IPS-15b (cell line): Measurements from ENCODE around the gene CIB4.

Source experiments
- H3K27me3 ChIP-seq: one replicate; pipeline ENCODE4 v1.6.1; 2013; ENCODE audit warnings: low read length; ENCODE audit not compliant: control insufficient read depth, insufficient read depth
- H3K36me3 ChIP-seq: one replicate; pipeline ENCODE4 v1.6.1; 2013; ENCODE audit warnings: low read length; ENCODE audit not compliant: control insufficient read depth, insufficient read depth
- H3K4me1 ChIP-seq: one replicate; pipeline ENCODE4 v1.6.1; 2013; ENCODE audit warnings: mild to moderate bottlenecking, low read length; ENCODE audit not compliant: control insufficient read depth, insufficient read depth
- H3K4me3 ChIP-seq: one replicate; pipeline ENCODE4 v1.5.1; 2013; ENCODE audit warnings: low read depth, low read length
- H3K9ac ChIP-seq: one replicate; pipeline ENCODE4 v1.6.1; 2013; ENCODE audit warnings: low read depth, mild to moderate bottlenecking, low read length
- H3K9me3 ChIP-seq: one replicate; pipeline ENCODE4 v1.6.1; 2013; ENCODE audit warnings: mild to moderate bottlenecking, low read length; ENCODE audit not compliant: control insufficient read depth, insufficient read depth

Gene CIB4

GRCh38 chr2:26616706-26617587 is 24.2 kb downstream of the CIB4 start:
- H3K27me3 ChIP-seq = peaks cover 40% of the 10 kb centered on the region
- no peaks in the 10 kb centered on the region for H3K9me3 ChIP-seq
- no peaks in the 10 kb centered on the region for H3K36me3 ChIP-seq
- no peak overlapping the region for H3K9ac ChIP-seq
- no peak overlapping the region for H3K4me3 ChIP-seq
- peaks cover 10% of the 10 kb centered on the region for H3K4me1 ChIP-seq

GRCh38 chr2:26615860-26616705 is 25.1 kb downstream of the CIB4 start:
- Histone ChIP-seq H3K4me1 (peaks cover 10% of the 10 kb centered on the region), H3K27me3 (peaks cover 34% of the 10 kb centered on the region), H3K36me3 (no peaks in the 10 kb centered on the region), H3K9ac (no peak overlapping the region), H3K9me3 (no peaks in the 10 kb centered on the region), H3K4me3 (no peak overlapping the region)

DNA sequence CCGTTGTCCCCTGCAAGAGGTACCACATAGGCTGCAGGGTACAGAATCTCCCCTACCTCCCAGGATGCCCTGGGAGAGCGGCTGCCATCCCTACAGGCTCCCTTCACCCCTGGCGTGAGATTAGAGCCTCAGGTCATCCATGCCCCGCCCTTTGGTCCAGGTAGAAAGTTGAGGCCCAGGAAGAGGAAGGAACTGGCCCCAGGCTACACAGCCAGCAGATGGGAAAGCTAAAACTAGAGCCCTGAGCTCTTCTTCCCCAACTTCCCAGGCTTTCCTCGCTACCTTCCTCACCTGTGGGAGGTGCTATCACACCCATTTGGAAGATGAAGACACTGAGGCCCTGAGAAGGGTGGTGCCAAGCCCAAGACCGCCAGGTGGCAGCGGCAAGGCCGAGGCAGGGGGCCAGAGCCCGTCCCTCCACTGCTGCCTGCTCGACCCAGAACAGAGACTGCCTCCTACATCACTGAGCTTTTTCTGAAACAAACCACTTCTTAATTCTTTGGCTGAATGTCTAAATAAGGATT is 25.8 kb downstream of the CIB4 start:
- peaks cover 10% of the 10 kb centered on the region for H3K4me1 ChIP-seq
- H3K9me3 ChIP-seq = no peaks in the 10 kb centered on the region

GRCh38 chr2:26614216-26615138 is 26.7 kb downstream of the CIB4 start:
- H3K4me3 ChIP-seq = no peak overlapping the region
- H3K9ac ChIP-seq = no peak overlapping the region
- H3K4me1 ChIP-seq = peaks cover 6% of the 10 kb centered on the region
- no peaks in the 10 kb centered on the region for H3K36me3 ChIP-seq
- H3K9me3 ChIP-seq = no peaks in the 10 kb centered on the region
- H3K27me3 ChIP-seq = peaks cover 18% of the 10 kb centered on the region

More for the DNA sequence above, 25.8 kb downstream of the CIB4 start:
- H3K36me3 ChIP-seq = no peaks in the 10 kb centered on the region
- peaks cover 27% of the 10 kb centered on the region for H3K27me3 ChIP-seq
- H3K9ac ChIP-seq = no peak overlapping the region
- no peak overlapping the region for H3K4me3 ChIP-seq

GRCh38 chr2:26613241-26614215 is 27.6 kb downstream of the CIB4 start:
- Histone ChIP-seq H3K4me3 (no peak overlapping the region), H3K4me1 (peaks cover 6% of the 10 kb centered on the region), H3K27me3 (peaks cover 8% of the 10 kb centered on the region), H3K9me3 (no peaks in the 10 kb centered on the region), H3K36me3 (no peaks in the 10 kb centered on the region), H3K9ac (no peak overlapping the region)

GRCh38 chr2:26612522-26613240 is 28.5 kb downstream of the CIB4 start:
- no peak overlapping the region for H3K4me3 ChIP-seq
- H3K4me1 ChIP-seq = peaks cover 6% of the 10 kb centered on the region
- H3K36me3 ChIP-seq = no peaks in the 10 kb centered on the region
- no peaks in the 10 kb centered on the region for H3K9me3 ChIP-seq
- no peak overlapping the region for H3K9ac ChIP-seq
- peaks cover 5% of the 10 kb centered on the region for H3K27me3 ChIP-seq

- no peak overlapping the region for H3K9ac ChIP-seq
- H3K4me1 ChIP-seq = peaks cover 6% of the 10 kb centered on the region
- peaks cover 2% of the 10 kb centered on the region for H3K27me3 ChIP-seq
Measured at GRCh38 chr2:26612034-26612433, 29.1 kb downstream of the CIB4 start.

DNA sequence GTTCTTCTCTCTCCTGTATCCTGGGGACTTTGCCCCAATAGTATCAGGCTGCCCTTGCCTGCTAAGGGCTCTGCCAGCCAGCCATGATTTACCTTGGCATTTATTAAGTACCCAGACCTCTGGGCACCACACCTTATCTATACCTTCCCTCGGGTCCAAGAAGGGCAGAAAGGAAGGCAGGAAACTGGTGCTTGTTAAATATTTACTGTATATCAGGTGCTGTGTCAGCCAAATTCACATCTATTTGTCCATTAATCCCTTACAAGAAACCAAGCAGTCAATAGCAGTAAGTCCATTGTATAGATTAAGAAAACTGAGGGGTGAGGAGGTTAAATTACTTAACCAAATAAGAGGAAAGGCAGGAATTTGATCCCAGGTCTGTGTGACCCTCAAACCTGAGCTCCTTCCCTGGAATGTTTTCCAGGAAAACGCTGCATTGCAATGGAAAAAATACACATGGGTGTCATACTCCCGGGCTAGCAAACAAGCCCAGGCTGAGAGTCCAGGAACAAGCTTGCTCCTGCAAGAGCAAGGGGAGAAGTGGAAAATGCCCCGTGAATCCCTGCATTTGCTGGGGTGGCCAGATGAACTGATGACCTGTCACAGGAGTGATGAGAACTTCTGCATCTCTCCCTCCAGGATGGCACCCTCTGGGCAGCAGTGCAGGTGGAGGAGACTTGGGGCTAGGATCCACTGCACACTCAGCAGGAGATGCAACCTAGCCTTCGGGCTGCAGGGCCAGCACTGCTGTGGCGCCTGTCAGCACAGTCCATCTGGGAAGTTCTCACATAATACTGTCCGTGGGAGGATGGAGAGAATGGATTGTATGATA is 30.4 kb downstream of the CIB4 start:
- Histone ChIP-seq H3K36me3 (no peaks in the 10 kb centered on the region), H3K9ac (no peak overlapping the region), H3K4me1 (peaks cover 6% of the 10 kb centered on the region), H3K27me3 (no peaks in the 10 kb centered on the region), H3K4me3 (no peak overlapping the region), H3K9me3 (no peaks in the 10 kb centered on the region)

More at GRCh38 chr2:26612034-26612433, 29.1 kb downstream of the CIB4 start:
- Histone ChIP-seq H3K36me3 (no peaks in the 10 kb centered on the region), H3K9me3 (no peaks in the 10 kb centered on the region), H3K4me3 (no peak overlapping the region)

DNA sequence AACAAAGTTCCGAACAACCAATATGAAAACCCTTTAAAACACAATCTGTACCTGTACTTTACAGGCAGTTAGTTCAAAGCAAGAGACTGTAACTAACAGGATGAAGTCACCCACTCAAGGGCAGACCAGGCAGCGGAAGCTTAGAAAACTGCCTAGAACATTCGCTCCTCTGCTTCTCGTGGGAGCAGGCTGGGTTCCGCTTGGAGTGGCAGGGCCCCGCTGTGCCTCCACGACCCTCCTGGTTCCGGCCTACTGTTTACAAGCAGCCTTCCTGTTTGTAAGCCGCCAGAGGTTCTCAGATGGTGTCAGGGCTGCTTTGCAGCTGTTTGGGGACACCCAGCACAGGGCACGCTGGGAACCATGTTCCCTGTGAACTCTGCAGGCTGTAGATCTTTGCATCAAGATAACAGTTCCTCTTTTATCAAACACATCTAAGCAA is 31.3 kb downstream of the CIB4 start:
- H3K9me3 ChIP-seq = no peaks in the 10 kb centered on the region
- no peak overlapping the region for H3K9ac ChIP-seq
- H3K27me3 ChIP-seq = no peaks in the 10 kb centered on the region
- H3K4me3 ChIP-seq = no peak overlapping the region
- H3K4me1 ChIP-seq = peaks cover 6% of the 10 kb centered on the region
- H3K36me3 ChIP-seq = no peaks in the 10 kb centered on the region
